HG02970 (cell line): ENCODE measurements around the gene PCNT.
"Not testable (repeated sequence)": the region's sequence is repeated elsewhere in the genome, so short reads cannot be mapped to it uniquely, and the experiment has no call there.

ENCODE experiments used
- ATAC-seq: cut with Tn5 transposase; IDR thresholded peaks from one replicate; pipeline ENCODE4 v1.9.1; 2021; ENCODE audit warnings: mild to moderate bottlenecking, moderate library complexity, moderate number of reproducible peaks; ENCODE audit not compliant: unreplicated experiment, low FRiP score

PCNT gene

GRCh38 chr21:46356494-46357334 lies 32.8 kb downstream of the PCNT start:
- ATAC-seq, result no peak

- ATAC-seq, result no peak
Measured at GRCh38 chr21:46357335-46357604, 33.3 kb downstream of the PCNT start.

GRCh38 chr21:46357684-46358425 lies 33.9 kb downstream of the PCNT start:
- ATAC-seq, result no peak

DNA sequence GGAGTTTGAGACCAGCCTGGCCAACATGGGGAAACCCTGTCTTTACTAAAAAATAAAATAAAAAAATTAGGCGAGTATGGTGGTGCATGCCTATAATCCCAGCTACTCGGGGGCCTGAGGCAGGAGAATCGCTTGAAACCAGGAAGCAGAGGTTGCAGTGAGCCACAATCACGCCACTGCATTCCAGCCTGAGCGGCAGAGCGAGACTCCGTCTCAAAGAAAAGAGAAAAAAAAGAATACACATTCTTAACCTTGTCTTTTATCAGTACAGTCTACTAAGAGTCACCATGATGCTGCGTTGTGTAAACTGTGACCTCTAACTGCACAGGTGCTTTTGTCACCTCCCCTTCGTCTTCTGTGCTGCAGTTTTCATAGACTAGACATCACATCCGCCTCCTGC lies 37.2 kb downstream of the PCNT start:
- ATAC-seq, result no peak

DNA sequence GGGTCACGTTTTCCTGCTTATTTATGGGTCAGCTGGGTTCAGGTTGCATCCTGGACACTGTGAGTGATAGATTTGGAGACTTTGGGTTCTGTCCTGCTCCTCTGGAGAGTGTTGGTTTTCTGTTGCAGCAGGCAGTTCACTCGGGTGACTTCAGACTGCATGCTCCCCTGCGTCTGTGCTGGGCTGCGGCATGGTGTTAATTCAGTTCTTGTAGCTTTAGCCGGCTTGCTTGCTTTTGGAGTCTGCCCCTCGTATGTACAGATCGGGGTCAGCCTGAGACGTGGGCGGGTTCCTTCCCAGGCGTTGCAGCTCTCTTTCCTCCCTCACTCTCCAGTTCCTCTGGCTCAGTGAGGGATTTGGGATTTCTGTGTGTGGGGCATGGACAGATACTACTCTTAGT lies 38.0 kb downstream of the PCNT start:
- no peak for ATAC-seq

GRCh38 chr21:46362946-46363345 lies 39.0 kb downstream of the PCNT start:
- ATAC-seq, result no peak

DNA sequence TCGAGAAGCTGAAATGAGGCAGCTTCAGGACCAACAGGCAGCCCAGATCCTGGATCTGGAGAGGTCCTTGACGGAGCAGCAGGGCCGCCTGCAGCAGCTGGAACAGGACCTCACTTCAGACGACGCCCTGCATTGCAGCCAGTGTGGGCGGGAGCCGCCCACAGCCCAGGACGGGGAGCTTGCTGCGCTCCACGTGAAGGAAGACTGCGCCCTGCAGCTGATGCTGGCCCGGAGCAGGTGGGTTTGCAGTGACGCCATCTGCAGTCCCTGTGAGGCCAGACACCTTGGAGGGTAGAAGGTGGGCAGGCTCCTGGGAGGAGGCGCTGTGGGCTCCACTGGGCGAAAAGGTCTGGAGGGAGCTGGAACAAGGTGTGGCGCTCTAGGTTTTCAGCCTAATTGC lies 39.7 kb downstream of the PCNT start:
- no peak for ATAC-seq

GRCh38 chr21:46366091-46366490 lies 42.1 kb downstream of the PCNT start:
- ATAC-seq, result no peak

- no peak for ATAC-seq
Measured at GRCh38 chr21:46366561-46366960, 42.6 kb downstream of the PCNT start.

DNA sequence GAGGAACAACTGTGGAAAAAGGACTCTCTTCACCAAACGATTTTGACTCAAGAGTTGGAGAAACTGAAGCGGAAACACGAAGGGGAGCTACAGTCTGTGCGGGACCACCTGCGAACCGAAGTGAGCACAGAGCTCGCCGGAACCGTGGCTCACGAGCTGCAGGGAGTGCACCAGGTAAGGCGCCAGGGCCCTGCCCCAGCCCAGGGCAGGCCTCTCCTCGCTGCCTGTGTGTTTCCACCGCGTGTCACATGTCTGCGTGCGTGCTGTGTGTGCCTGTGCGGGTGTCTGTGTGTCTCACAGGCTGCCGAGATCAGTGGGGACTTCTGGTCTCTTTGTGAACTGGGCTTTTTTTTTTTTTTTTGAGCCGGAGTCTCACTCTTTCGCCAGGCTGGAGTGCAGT lies 43.0 kb downstream of the PCNT start:
- ATAC-seq, result no peak

- ATAC-seq, result no peak
Measured at GRCh38 chr21:46368533-46369285, 44.8 kb downstream of the PCNT start.

- no peak for ATAC-seq
Measured at GRCh38 chr21:46369520-46370235, 45.7 kb downstream of the PCNT start.

- no peak for ATAC-seq
Measured at GRCh38 chr21:46371204-46372013, 47.5 kb downstream of the PCNT start.

DNA sequence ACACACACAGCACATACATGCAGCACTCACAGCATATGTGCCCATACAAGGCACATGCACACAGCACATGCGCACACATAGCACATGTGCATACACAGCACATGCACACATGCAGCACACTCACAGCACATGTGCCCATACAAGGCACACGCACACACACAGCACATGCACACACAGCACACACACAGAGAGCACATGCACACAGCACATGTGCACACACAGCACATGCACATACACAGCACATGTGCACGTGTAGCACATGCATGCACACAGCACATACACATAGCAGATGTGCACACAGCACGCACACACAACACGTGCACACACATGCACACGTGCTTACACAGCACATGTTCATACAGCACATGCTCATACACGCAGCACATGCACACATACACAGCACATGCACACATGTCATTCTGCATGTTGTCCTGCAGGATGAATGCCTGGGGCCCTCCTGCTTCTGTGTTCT lies 48.1 kb downstream of the PCNT start:
- ATAC-seq, result no peak

- not testable (repeated sequence) for ATAC-seq
Measured at GRCh38 chr21:46372947-46373346, 49.0 kb downstream of the PCNT start.

GRCh38 chr21:46374761-46375389 lies 50.9 kb downstream of the PCNT start:
- no peak for ATAC-seq

DNA sequence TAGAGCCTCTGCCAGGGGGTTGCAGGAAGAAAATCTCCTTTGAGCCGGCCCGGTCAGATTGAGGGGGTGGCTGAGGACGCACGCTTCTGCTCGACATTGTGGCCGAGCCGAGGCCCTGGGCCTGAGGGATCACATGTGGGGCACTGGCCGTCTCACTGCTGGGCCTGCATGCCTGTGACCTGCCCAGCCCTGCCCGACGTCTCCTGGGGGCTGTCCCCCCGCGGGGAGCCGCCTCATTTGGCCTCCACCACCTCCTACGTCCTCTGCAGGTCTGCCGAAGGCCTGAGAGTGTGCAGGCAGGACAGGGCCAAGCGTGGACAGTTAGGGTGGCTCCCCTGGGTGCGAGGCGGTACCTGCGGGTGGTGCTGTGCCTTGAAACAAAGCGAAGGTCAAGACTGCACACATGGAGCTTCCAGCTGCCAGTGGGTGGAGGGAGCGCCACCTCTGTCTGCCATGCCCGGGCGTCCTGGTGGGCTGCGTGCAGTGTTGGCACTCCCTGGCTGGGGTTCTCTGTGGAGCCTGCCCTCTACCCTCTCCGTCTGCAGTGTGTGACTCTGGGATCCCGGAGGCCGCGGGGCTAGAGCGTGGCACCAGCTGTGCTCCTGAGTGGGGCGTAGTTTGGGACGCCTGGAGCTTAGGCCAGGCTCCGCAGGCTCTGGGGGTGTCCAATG lies 51.7 kb downstream of the PCNT start:
- ATAC-seq, result no peak

DNA sequence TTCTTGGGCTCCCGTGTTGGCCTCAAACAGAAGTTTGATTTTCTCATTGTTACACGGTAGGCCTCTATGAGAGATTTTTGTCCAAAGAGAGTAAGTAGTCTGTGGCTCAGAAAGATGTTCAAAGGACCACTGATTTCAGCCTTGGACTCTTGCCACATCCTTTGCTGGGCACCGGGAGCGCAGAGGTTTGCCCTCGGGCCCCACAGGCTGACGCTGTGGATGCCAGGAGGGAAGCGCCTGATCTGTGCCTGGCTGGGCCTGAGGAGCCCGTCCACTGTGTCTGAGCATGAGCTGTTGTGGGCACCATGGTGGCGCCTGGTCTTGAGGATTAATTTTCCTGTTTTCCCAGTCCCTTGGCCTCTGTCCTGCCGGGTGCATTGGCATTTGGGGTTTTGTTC lies 52.3 kb downstream of the PCNT start:
- no peak for ATAC-seq
